ENCODE measurements around the gene POTEF. TPM values are rescaled to one million over a fixed set of nuclear protein-coding genes. Genes with fewer than 3 reads are reported as not detected.
"Not testable (repeated sequence)": the region's sequence is repeated elsewhere in the genome, so short reads cannot be mapped to it uniquely, and the experiment has no call there.

Gene POTEF
- total RNA-seq, 4 donors from 2014 or later: not detected

DNA sequence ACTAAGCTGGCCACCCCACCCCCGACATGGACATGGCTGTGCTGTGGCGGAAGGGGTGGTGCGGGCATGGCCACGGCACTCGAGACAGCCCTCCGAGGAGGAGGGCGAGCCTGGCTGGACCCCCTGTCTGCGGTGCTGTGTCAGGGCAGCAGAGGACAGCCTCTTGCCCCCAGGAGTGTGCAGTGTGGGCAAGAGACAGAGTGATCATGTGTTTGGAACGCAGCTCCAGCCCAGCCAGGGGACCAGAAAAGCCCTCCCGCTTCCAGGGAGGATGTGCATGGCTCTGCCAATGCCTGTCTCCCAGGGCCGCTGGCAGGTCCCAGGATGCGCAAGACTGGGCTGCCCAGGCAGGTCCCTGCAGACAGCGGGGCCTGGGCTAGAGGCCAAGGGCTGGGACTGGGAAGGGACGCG, 9.8 kb upstream of the POTEF start:
- H3K4me3 ChIP-seq, H3K27ac ChIP-seq, H3K4me1 ChIP-seq, H3K27me3 ChIP-seq, H3K36me3 ChIP-seq, H3K9me3 ChIP-seq, ATAC-seq: not testable (repeated sequence)
- WGBS, 2 donors (ENCODE audit: low coverage in 1 of 2): 57% methylated on average over 3 of the region's 15 CpGs; no CpG with 5 or more reads in 1 of the 2 donors

DNA sequence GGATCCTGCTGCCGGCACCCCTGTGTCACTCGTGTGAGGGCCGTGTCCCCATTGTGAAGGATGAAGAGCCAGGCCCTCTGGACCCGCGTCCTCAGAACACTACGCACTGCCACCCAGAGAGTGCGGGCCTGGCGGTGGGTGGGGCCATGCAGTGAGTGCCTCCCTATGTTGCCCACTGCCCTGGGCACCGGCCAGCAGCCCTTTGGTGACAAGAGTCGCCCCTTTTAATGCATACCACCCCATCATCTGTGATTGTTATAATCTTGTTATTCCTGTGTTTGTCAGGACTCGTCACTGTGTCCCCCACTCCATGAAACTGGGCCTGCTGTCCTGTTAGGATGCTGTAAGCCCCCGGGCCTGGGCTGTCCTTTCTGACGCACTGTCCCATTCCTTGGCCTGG, 9.3 kb upstream of the POTEF start:
- not testable (repeated sequence) for H3K36me3 ChIP-seq, ATAC-seq, H3K9me3 ChIP-seq, H3K27me3 ChIP-seq, H3K4me1 ChIP-seq, H3K4me3 ChIP-seq, H3K27ac ChIP-seq
- no CpG with 5 or more reads among the region's 13 CpGs for WGBS, 2 donors (ENCODE audit: low coverage in 1 of 2)

DNA sequence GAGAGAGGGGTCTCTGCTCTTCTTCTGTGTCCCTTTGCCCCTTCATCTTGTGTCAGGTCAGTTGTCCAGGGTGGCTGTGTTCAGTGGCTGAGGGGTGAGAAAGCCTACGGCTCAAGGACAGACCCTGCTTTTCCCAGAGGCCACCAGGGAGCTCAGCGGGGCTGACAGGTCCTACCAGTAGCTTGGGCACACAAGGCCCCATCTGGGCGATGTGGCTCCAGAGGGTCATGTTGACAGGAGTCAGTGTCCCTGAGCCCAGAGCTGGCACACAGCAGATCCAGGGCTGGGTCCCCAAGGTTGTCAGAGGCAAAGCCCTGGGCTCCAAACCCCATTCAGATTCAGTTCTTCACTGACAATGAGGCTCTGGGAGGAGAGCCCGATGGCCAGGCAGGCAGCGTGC, 8.1 kb upstream of the POTEF start:
- not testable (repeated sequence) for ATAC-seq, H3K27ac ChIP-seq, H3K36me3 ChIP-seq, H3K27me3 ChIP-seq, H3K4me3 ChIP-seq, H3K9me3 ChIP-seq, H3K4me1 ChIP-seq
- WGBS, 2 donors (ENCODE audit: low coverage in 1 of 2): 40% methylated on average over 1 of the region's 5 CpGs; no CpG with 5 or more reads in 1 of the 2 donors

DNA sequence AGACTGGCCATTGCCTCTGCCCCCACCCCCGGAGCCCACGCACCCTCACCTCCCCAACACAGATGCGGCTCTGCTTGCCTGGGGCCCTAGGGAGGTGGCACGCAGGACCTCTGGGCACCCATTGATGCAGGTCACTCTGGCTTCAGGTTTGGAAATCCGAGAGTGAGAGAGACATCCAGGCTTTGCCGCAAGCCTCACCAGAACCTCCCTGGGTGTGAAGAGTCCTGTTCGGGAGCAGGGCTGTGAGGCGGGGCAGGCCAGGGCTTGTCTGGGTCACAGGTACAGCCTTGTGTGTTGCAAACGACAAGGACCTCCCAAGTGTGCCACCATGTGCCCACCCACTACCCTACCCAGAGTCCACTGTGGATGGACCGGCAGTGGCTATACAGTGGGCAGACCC, 7.5 kb upstream of the POTEF start:
- not testable (repeated sequence) for H3K27ac ChIP-seq, ATAC-seq, H3K36me3 ChIP-seq, H3K4me3 ChIP-seq, H3K4me1 ChIP-seq, H3K27me3 ChIP-seq, H3K9me3 ChIP-seq
- no CpG with 5 or more reads among the region's 10 CpGs for WGBS, 2 donors (ENCODE audit: low coverage in 1 of 2)

DNA sequence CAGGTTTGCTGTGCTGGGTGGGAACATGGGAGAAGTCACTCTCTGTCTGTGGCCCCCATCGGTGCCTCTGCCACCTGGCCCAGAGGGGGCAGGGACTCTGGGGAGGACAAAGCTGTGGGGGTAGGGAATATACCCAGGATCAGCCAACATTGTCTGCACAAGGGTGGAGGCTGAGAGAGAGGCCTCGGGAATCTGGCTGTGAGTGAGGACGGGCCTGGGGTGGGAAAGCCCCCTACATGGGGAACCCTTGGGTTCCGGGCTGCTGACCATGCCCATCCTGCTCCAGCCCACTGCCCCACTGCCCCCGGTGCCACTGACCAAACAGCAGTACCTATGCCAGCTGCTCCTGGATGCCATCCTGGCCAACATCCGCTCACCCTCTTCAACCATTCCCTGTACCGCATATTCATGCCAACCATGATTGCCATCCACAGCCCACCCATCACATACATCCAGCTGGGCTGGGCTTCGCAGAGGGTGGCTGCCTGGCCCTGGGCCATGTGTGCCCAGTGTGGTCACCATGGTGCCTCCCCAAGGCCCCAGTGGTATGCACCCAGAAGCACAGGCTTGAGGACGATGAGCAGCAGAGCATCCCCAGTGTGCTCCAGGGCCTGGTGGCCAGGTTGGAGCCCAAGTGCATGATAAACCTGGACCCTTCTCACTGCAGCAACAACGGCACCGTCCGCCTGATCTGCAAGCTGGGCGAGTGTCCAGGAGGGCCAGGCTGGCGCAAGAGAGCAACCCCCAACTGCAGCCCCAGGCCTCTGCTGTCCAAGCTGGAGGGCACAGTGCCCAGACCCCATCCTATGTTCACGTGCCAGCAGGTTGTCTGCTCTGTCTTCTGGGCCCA, 6.9 kb upstream of the POTEF start:
- TF ChIP-seq EP300 (IDR thresholded peaks at IDR 0.05) (no peak), POLR2AphosphoS5 (IDR thresholded peaks at IDR 0.05) (no peak), POLR2A (IDR thresholded peaks at IDR 0.05) (no peak)
- TF ChIP-seq, protein P1, sequence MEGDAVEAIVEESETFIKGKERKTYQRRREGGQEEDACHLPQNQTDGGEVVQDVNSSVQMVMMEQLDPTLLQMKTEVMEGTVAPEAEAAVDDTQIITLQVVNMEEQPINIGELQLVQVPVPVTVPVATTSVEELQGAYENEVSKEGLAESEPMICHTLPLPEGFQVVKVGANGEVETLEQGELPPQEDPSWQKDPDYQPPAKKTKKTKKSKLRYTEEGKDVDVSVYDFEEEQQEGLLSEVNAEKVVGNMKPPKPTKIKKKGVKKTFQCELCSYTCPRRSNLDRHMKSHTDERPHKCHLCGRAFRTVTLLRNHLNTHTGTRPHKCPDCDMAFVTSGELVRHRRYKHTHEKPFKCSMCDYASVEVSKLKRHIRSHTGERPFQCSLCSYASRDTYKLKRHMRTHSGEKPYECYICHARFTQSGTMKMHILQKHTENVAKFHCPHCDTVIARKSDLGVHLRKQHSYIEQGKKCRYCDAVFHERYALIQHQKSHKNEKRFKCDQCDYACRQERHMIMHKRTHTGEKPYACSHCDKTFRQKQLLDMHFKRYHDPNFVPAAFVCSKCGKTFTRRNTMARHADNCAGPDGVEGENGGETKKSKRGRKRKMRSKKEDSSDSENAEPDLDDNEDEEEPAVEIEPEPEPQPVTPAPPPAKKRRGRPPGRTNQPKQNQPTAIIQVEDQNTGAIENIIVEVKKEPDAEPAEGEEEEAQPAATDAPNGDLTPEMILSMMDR (IDR thresholded peaks at IDR 0.05): no peak
- H3K4me3 ChIP-seq: no peak overlapping the region
- H3K36me3 ChIP-seq: no peaks in the 10 kb centered on the region
- H3K27ac ChIP-seq: no peak overlapping the region
- no peaks in the 10 kb centered on the region for H3K4me1 ChIP-seq
- 95% methylated on average over 3 of the region's 15 CpGs; no CpG with 5 or more reads in 1 of the 2 donors for WGBS, 2 donors (ENCODE audit: low coverage in 1 of 2)
- ATAC-seq: no peak
- H3K27me3 ChIP-seq: no peaks in the 10 kb centered on the region
- H3K9me3 ChIP-seq: no peaks in the 10 kb centered on the region

DNA sequence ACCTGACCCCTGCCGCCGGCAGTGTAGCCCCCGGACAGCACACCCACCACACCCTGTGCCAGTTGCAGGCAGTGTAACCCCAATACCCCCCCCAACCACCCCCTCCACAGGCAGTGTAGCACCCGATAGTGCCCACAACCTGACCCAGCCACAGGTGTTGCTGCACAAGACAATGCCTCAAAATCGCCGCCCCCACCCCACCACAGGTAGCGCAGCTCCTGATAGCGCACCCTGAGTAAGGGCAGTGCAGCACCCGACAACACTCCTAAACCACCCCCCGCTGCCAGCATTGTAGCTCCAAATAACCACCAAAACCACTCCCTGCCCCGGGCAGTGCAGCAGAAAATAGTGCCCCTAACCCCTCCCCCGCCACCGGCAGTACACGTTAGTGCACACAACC, 558 bp downstream of the POTEF start:
- not testable (repeated sequence) for H3K27me3 ChIP-seq, H3K4me1 ChIP-seq, ATAC-seq, H3K36me3 ChIP-seq, H3K27ac ChIP-seq, H3K4me3 ChIP-seq, H3K9me3 ChIP-seq
- WGBS, 2 donors (ENCODE audit: low coverage in 1 of 2): no CpG with 5 or more reads among the region's 14 CpGs

DNA sequence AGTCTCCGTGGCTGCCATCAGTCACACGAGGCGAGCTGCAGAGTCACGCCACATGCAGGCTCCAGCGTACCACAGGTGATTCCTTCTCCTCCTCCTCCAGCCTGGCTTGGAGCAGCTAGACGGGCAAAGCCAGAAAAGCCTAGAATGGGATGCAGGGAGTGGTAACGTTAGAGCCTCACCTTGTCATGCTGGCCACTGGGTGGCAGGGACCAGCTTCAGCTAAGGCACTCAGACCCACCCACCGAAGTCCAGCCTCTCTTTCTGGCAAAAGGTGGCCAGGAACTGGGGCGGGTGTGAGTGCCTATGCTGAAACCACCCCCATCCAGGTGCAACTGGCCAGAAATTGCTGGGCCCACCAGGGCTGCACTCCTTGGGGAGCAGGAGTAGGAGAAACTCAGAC, 1.3 kb downstream of the POTEF start:
- not testable (repeated sequence) for ATAC-seq, H3K27me3 ChIP-seq, H3K27ac ChIP-seq, H3K4me3 ChIP-seq, H3K4me1 ChIP-seq, H3K36me3 ChIP-seq, H3K9me3 ChIP-seq
- WGBS, 2 donors (ENCODE audit: low coverage in 1 of 2): no CpG with 5 or more reads among the region's 9 CpGs

DNA sequence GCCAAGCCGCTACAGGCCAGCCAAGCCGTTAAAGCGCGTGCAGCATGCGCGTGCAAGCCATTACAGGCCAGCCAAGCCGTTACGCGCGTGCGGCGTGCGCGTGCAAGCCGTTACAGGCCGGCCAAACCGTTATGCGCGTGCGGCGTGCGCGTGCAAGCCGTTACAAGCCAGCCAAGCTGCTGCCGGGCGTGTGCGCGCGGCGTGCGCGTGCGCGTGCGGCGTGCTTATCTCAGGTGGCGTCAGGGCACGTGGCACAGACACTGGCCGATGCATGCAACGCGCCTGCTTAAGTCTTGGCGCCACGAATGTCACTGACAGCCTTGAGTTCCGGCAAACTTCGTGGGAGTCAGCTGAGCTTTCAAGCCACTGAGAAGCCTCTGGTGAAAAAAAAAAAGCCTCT, 8.1 kb downstream of the POTEF start:
- not testable (repeated sequence) for H3K36me3 ChIP-seq, H3K27ac ChIP-seq, H3K27me3 ChIP-seq, H3K4me1 ChIP-seq, H3K4me3 ChIP-seq, ATAC-seq, H3K9me3 ChIP-seq
- 98% methylated on average over 33 of the region's 45 CpGs; no CpG with 5 or more reads in 1 of the 2 donors for WGBS, 2 donors (ENCODE audit: low coverage in 1 of 2)

DNA sequence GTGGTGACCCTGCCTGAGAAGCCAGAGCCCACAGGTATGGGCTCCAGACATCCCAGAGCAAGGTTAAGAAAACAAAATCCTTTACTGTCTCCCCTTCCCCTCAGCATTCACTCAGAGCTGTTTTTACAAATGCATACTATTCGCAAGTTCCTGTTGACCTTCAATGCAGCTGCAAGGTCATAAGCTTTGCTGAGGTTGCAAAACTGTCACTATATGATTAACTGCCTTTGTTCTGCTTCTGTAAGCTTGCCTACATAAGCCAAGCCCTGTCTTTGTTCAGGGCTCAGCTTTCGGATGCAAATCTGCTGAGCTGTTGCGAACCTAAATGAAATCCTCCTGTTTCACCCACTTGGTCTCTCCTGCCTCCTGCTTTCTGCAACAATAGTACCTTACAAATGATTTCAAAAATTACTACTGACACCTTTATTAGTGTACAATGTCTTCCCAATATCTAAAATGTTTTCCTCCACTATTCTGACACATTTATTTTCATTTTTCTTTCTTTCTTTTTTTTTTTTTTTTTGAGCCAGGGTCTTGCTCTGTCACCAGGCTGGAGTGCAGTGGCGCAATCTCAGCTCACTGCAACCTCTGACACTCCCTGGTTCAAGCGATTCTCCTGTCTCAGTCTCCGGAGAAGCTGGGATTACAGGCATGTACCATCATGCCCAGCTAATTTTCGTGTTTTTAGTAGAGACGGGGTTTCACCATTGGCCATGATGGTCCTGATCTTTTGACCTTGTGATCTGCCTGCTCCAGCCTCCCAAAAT, 26.2 kb downstream of the POTEF start:
- not testable (repeated sequence) for H3K4me3 ChIP-seq, ATAC-seq, H3K27me3 ChIP-seq, H3K27ac ChIP-seq, H3K9me3 ChIP-seq, H3K36me3 ChIP-seq, H3K4me1 ChIP-seq
- 45 to 60% methylated on average over 3 of the region's 8 CpGs for WGBS, 2 donors (ENCODE audit: low coverage in 1 of 2)

DNA sequence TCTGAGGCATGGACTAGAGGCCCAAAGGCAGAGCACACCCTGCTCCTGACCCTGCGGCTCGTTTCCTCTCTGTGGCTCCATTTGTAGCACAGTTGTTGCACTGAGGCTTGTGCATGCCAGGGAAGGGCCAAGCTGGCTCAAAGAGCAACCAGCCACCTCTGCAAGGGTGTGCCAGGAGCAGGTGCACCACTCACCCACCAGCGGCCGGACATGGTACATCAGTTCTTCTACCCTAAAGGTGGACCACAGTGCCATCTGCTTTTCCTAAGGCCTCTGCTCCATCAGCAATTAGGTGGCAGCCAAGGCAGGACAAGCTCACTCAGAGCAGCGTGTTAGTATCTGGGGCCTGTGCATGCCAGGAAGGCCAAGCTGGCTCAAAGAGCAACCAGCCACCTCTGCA, 66.4 kb downstream of the POTEF start:
- not testable (repeated sequence) for H3K27me3 ChIP-seq, H3K4me1 ChIP-seq, H3K4me3 ChIP-seq, H3K27ac ChIP-seq, H3K9me3 ChIP-seq, ATAC-seq, H3K36me3 ChIP-seq
- WGBS, 2 donors (ENCODE audit: low coverage in 1 of 2): no CpG with 5 or more reads among the region's 5 CpGs

DNA sequence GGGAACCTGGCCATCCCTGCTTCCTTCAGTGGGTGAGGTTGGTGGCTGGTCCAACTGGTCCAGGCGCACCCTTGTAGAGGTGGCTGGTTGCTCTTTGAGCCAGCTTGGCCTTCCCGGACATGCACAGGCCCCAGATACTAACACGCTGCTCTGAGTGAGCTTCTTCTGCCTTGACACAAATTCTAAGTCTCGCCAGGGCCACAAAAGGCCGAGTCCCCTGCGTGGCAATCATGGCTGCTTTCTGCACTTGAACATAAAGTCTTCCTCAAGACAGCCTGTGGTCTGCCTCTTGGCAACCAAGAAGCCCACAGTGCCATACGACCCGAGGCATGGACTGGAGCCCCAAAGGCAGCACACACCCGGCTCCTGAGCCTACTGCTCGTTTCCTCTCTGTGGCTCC, 69.0 kb downstream of the POTEF start:
- H3K4me3 ChIP-seq, ATAC-seq, H3K4me1 ChIP-seq, H3K27ac ChIP-seq, H3K36me3 ChIP-seq, H3K9me3 ChIP-seq, H3K27me3 ChIP-seq: not testable (repeated sequence)
- no CpG with 5 or more reads among the region's 10 CpGs for WGBS, 2 donors (ENCODE audit: low coverage in 1 of 2)

DNA sequence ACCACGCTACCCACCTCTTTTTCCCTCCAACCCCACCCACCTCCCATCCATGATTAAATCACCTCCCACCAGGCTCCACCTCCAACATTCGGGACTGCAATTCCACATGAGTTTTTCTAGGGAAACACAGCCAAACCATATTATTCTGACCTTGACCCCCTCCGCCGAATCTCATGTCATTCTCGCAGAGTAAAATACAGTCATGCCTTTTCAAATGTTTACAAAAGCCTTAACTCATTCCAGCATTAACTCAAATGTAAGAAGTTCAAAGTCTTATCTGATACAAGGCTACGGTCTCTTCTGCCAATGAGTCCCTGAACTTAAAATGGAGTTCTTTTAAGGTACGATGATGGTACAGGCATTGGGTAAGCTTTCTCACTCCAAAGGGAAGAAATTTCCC, 72.7 kb downstream of the POTEF start:
- not testable (repeated sequence) for H3K4me3 ChIP-seq, ATAC-seq, H3K9me3 ChIP-seq, H3K4me1 ChIP-seq, H3K27ac ChIP-seq, H3K27me3 ChIP-seq, H3K36me3 ChIP-seq
- WGBS, 2 donors (ENCODE audit: low coverage in 1 of 2): 31 to 32% methylated on average over 3 to 4 of the region's 7 CpGs

All from gastroesophageal sphincter (tissue), 4 donors.